CD4-positive, alpha-beta T cell treated with Interferon gamma for 1 hour (primary cell): ENCODE data around the gene PPP6R3.

Experiments
- DNase-seq: peaks from one replicate; pipeline ENCODE4 v3.0.0-alpha.2; 2020

PPP6R3 gene

DNA sequence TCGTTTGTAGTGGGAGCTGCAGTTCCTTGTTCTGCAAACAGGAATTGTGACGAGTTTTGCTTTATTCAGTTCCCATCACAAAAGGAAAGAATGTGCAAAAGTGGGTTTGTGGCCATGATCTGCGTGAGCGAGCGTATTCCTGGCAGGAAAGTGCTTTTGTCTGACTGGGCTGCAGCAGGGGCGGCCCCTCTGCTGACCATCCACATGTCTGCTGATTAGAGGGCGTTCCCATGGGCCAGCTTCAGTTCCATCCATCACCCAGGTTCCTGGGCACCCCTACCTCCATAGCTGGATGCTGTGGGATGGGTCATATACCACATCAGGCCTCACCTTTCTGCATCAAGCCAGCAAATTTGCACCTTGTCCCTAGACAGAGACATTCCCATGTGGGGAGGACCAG, 194.9 kb downstream of the PPP6R3 start:
- DNase-seq: no peak

DNA sequence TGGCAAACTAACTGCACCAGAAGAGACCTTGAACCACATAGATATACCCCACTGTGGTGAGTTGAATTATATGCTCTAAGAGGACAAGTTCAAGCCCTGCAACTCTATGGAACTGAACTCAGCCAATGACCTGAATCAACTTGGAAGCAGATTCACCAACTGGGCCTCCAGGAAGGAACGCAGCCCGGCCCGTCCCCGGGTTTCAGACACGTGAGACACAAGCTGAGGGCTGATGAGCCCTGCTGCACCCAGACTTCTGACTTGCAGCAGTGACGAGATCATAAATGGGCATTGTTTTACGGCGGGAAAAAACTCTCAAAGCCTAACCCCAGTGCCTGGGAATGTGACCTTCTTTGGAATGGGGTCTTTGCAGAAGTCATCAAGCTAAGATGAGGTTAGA, 195.3 kb downstream of the PPP6R3 start:
- no peak for DNase-seq

- no peak for DNase-seq
These were observed 196.6 kb downstream of the PPP6R3 start for GRCh38 chr11:68657021-68657780.

DNA sequence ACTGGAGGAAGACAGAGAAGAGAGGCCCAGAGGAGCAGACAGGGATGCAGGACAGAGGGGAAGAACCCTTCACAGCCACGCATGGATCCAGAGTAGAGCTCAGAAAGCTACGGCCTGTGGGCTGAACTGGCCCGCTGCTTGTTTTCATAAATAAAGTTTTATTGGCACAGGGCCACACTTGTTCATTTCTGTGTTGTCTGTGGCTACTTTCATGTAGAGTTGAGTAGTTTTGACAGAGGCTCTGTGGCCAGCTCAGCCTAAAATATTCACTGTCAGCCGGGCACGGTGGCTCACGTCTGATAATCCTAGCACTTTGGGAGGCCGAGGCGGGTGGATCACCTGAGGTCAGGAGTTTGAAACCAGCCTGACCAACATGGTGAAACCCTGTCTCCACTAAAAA, 197.5 kb downstream of the PPP6R3 start:
- no peak for DNase-seq

GRCh38 chr11:68658661-68659060, 198.1 kb downstream of the PPP6R3 start:
- no peak for DNase-seq

- no peak for DNase-seq
These were observed 198.8 kb downstream of the PPP6R3 start for GRCh38 chr11:68659158-68659921.

GRCh38 chr11:68660066-68660810, 199.7 kb downstream of the PPP6R3 start:
- DNase-seq: no peak

- no peak for DNase-seq
These were observed 200.5 kb downstream of the PPP6R3 start for GRCh38 chr11:68661014-68661413.

- DNase-seq: no peak
These were observed 201.4 kb downstream of the PPP6R3 start for GRCh38 chr11:68661697-68662603.

DNA sequence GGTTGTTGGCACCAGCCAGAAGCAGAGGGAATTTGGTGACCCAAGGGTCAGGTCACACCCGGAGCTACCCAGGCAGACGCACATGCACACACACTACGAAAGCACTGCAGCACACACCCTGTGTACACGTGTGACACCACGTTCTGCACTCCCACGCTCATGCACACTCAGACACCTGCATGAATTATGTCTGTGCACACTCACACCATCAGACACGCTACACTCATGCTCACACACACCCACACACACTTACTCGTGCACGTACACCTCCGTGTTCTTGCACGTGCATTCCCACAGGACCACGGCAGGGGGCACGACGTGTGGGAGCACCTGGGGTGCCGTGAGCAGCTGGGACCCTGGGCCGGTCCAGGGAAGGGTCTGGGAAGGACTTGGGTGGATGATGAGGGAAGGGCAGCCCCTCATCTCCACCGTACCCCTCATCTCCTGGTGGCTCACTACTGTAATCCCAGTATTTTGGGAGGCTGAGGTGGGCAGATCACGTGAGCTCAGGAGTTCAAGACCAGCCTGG, 203.0 kb downstream of the PPP6R3 start:
- no peak for DNase-seq

GRCh38 chr11:68664141-68664540, 203.6 kb downstream of the PPP6R3 start:
- no peak for DNase-seq

DNA sequence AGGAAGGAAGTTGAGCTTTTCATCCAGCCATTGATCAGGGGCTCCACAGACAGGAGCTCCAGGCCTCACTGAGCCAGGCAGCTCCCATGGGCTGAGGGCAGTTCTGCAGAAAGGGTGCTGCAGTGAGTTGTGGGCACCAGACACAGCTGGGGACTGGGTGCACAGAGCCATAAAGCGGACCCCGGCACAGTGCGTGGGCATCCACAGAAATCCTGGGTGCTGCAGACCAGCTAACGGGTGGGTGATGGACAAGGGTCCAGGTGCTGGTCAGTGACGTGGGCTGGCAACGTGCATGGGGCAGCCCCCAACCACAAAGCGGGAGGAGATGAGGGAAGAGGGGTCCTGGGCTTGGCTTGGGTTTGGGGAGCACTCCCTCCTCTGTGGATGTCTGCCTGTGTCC, 204.4 kb downstream of the PPP6R3 start:
- no peak for DNase-seq
